GM12801 (cell line): ENCODE results near the gene RUSC2.

Source experiments
- CTCF ChIP-seq: IDR thresholded peaks from one replicate; pipeline ENCODE4 v1.5.1; 2011; ENCODE audit warnings: control low read depth; ENCODE audit not compliant: insufficient read length; ENCODE audit errors: extremely low read depth

RUSC2 gene

GRCh38 chr9:35470894-35471293 lies 19.0 kb upstream of the RUSC2 start:
- TF ChIP-seq CTCF = no peak

- no peak for TF ChIP-seq CTCF
Measured at GRCh38 chr9:35476596-35476995, 13.3 kb upstream of the RUSC2 start.

GRCh38 chr9:35478871-35479270 lies 11.0 kb upstream of the RUSC2 start:
- no peak for TF ChIP-seq CTCF

- TF ChIP-seq CTCF = no peak
Measured at GRCh38 chr9:35481347-35481975, 8.4 kb upstream of the RUSC2 start.

- no peak for TF ChIP-seq CTCF
Measured at GRCh38 chr9:35482071-35482470, 7.8 kb upstream of the RUSC2 start.

- TF ChIP-seq CTCF = no peak
Measured at GRCh38 chr9:35484406-35484805, 5.5 kb upstream of the RUSC2 start.

- TF ChIP-seq CTCF = no peak
Measured at GRCh38 chr9:35487081-35487480, 2.8 kb upstream of the RUSC2 start.

GRCh38 chr9:35488021-35488420 lies 1.9 kb upstream of the RUSC2 start:
- no peak for TF ChIP-seq CTCF
